BJ (cell line): ENCODE measurements around the gene ITGAE. TPM values are rescaled to one million over a fixed set of nuclear protein-coding genes. Genes with fewer than 3 reads are reported as not detected.
"Not testable (repeated sequence)": the region's sequence is repeated elsewhere in the genome, so short reads cannot be mapped to it uniquely, and the experiment has no call there.

ENCODE experiments used
- CTCF ChIA-PET: fragments of 350-600 bp; formaldehyde crosslinking; extraction: SDS; loops from one replicate; lab custom pipeline; 2021; ENCODE audit warnings: antibody characterized with exemption, inconsistent platforms; lab: Yijun Ruan, JAX
- POLR2A ChIA-PET: fragments of 300-600 bp; sonication (Branson Sonifier 250); formaldehyde crosslinking; extraction: SDS; loops from one replicate; lab custom pipeline; 2021; ENCODE audit warnings: antibody characterized with exemption; lab: Charles Lee
- DNase-seq: peaks from one replicate; pipeline ENCODE4 v3.0.0-alpha.2; 2011; ENCODE audit warnings: low read depth
- H3K27me3 ChIP-seq: 2 replicates; pipeline ENCODE4 v1.6.0; 2011; ENCODE audit warnings: low read length; ENCODE audit not compliant: control insufficient read depth, insufficient read depth
- H3K36me3 ChIP-seq: 2 replicates; pipeline ENCODE4 v1.5.1; 2011; ENCODE audit warnings: low read length; ENCODE audit not compliant: control insufficient read depth, insufficient read depth
- H3K4me3 ChIP-seq: 2 replicates; pipeline ENCODE4 v1.5.1; 2011; ENCODE audit warnings: low read depth, mild to moderate bottlenecking, control low read depth, low read length
- polyA plus RNA-seq: library from polyadenylated mRNA; depleted of rRNA; stranded (reverse); fragments of >200 nt; gene quantifications from 2 replicates; pipeline ENCODE4 v1.2.3, GENCODE V29; 2011
- TF ChIP-seq, protein P1 (sequence below): IDR thresholded peaks from 2 replicates; pipeline ENCODE4 v1.5.1; 2011; ENCODE audit warnings: low read depth, mild to moderate bottlenecking, control low read depth, inconsistent platforms, low read length, moderate library complexity; ENCODE audit not compliant: insufficient read depth

The ITGAE gene
- polyA plus RNA-seq, 1 experiment = 69.9 TPM

DNA sequence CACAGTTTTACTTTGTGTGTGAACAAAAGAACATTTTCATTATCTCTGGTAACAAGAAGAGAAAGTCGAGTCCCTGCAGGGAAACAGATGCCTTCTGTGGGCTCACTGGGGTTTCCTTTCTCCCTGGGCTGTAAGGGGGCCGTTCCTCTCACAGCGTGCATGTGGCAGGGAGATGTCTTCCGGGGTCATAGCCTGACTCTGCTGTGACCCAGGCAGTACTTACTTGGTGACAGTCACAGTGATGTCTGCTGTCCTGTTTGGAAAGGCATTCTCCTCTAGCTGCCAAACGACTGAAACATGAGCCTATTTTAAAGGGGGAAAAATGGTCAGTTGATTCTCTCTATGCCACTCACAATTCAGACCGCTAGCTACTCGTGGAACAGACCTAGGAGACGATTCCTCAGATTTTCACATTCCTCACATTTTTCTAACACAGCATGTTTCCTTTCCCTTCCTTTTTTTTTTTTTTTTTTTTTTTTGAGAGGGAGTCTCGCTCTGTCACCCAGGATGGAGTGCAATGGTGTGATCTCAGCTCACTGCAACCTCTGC, 70.0 kb downstream of the ITGAE start:
- TF ChIP-seq, protein P1, sequence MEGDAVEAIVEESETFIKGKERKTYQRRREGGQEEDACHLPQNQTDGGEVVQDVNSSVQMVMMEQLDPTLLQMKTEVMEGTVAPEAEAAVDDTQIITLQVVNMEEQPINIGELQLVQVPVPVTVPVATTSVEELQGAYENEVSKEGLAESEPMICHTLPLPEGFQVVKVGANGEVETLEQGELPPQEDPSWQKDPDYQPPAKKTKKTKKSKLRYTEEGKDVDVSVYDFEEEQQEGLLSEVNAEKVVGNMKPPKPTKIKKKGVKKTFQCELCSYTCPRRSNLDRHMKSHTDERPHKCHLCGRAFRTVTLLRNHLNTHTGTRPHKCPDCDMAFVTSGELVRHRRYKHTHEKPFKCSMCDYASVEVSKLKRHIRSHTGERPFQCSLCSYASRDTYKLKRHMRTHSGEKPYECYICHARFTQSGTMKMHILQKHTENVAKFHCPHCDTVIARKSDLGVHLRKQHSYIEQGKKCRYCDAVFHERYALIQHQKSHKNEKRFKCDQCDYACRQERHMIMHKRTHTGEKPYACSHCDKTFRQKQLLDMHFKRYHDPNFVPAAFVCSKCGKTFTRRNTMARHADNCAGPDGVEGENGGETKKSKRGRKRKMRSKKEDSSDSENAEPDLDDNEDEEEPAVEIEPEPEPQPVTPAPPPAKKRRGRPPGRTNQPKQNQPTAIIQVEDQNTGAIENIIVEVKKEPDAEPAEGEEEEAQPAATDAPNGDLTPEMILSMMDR = no peak
- no peak for DNase-seq
- CTCF ChIA-PET = interaction anchor here (1.3 kb wide), 1 partner anchor 113 kb away, joined by 4 read pairs; no protein-coding TSS in a partner anchor

DNA sequence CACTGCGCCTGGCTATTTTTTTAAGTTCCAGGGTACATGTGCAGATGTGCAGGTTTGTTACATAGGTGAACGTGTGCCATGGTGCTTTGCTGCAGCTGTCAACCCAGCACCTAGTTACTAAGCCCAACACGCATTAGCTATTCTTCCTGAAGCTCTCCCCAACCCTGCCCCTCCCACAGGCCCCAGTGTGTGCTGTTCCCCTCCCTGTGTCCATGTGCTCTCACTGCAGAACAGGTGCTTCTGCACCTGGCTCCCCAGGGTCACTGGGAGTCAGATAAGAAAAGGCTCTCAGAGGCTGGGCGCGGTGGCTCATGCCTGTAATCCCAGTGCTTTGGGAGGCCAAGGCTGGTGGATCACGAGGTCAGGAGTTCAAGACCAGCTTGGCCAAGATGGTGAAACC, 71.1 kb downstream of the ITGAE start:
- DNase-seq = no peak
- POLR2A ChIA-PET = no interaction called here
- no peak overlapping the region for H3K4me3 ChIP-seq
- H3K27me3 ChIP-seq = no peaks in the 10 kb centered on the region
- TF ChIP-seq, protein P1 = no peak
- CTCF ChIA-PET = interaction anchor here (1.2 to 1.3 kb wide), 2 partner anchors 8 to 114 kb away, joined by 4 to 5 read pairs; no protein-coding TSS in a partner anchor
- no peaks in the 10 kb centered on the region; the same call in 1 of the 2 replicates for H3K36me3 ChIP-seq

More for the DNA sequence above, 70.0 kb downstream of the ITGAE start:
- POLR2A ChIA-PET = interaction anchor here (0.7 kb wide), 1 partner anchor 68 kb away, joined by 6 read pairs; no protein-coding TSS in a partner anchor
- Histone ChIP-seq H3K27me3 (no peaks in the 10 kb centered on the region), H3K4me3 (no peak overlapping the region), H3K36me3 (no peaks in the 10 kb centered on the region; the same call in 1 of the 2 replicates)

DNA sequence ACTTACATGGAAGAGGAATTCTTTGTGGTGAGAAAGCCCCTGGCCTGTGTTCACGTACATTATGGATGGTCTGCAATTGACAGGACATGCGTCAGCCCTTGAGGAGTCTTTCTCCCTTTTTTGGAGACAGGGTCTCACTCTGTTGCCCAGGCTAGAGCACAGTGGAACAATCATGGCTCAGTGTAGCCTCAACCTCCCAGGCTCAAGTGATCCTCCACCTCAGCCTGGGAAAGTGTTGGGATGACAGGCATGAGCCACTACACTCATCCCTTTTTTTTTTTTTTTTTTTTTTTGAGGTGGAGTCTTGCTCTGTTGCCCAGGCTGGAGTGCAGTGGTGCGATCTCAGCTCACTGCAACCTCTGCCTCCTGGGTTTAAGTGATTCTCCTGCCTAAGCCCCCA, 72.9 kb downstream of the ITGAE start:
- CTCF ChIA-PET = interaction anchor here (0.6 to 3.0 kb wide), 4 partner anchors 10 to 339 kb away, joined by 3 to 16 read pairs (median 3); no protein-coding TSS in a partner anchor
- H3K4me3 ChIP-seq, H3K27me3 ChIP-seq, H3K36me3 ChIP-seq, DNase-seq, POLR2A ChIA-PET: not testable (repeated sequence)

DNA sequence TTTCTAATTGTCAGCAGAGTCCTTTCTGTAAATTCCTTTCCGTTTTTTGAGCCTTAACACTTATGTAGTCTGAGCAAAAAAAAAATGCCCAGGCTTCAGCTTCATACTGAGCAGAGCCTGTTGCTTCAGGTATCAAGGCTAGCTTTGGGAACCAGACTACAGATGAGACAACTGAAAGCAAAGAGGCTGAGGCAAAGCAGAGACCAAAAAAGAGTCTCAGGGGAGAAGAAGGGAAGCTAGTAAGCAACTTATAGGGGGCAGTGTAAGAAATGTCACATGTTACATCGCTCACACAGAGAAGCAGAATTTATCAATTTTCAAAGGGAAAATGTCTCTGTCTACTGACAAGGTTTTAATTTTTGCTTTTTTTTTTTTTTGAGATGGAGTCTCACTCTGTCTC, 73.9 kb downstream of the ITGAE start:
- Histone ChIP-seq H3K27me3 (no peaks in the 10 kb centered on the region), H3K4me3 (no peak overlapping the region), H3K36me3 (no peaks in the 10 kb centered on the region; the same call in 1 of the 2 replicates)
- TF ChIP-seq, protein P1 = no peak
- ChIA-PET POLR2A (no interaction called here), CTCF (interaction anchor here (0.6 to 3.0 kb wide), 5 partner anchors 9 to 119 kb away, joined by 3 to 16 read pairs (median 4); partner anchors contain the start of gene NCBP3)
- DNase-seq = no peak

DNA sequence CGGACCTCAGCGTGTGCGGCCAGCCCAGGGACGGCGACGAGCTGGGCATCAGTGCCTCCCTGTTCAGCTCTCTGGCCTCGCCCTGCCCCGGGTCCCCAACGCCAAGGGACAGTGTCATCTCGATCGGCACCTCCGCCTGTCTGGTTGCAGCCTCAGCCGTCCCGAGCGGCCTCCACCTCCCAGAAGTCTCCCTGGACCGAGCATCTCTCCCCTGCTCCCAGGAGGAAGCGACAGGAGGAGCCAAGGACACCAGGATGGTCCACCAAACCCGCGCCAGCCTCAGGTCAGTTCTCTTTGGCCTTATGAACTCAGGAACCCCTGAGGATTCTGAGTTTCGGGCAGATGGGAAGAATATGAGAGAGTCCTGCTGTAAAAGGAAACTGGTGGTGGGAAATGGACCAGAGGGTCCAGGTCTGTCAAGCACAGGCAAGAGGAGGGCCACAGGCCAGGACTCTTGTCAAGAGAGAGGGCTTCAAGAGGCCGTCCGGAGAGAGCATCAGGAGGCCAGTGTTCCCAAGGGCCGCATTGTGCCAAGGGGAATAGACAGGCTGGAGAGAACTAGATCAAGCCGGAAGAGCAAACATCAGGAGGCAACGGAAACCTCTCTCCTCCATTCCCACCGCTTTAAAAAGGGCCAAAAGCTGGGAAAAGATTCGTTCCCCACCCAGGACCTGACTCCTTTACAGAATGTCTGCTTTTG, 76.5 kb downstream of the ITGAE start:
- H3K4me3 ChIP-seq = peak overlapping the region; percentile 77
- ChIA-PET POLR2A (no interaction called here), CTCF (interaction anchor here (0.5 to 3.6 kb wide), 3 partner anchors 9 to 24 kb away, joined by 3 to 19 read pairs (median 6); no protein-coding TSS in a partner anchor)
- TF ChIP-seq, protein P1 = no peak
- no peaks in the 10 kb centered on the region; the same call in 1 of the 2 replicates for H3K36me3 ChIP-seq
- no peaks in the 10 kb centered on the region for H3K27me3 ChIP-seq
- no peak for DNase-seq
